Stimulated activated CD8-positive, alpha-beta memory T cell treated with anti-CD3 and anti-CD28 coated beads, Interleukin-15, amount 100 ng/mL, for 24 hours (primary cell): ENCODE measurements around the gene NEDD9.
A peak's percentile ranks its signal among the peaks of the same experiment; 100 is the strongest.

Source experiments
- DNase-seq: peaks from one replicate; pipeline ENCODE4 v3.0.0-alpha.2; 2020; ENCODE audit warnings: low read depth

Gene NEDD9, protein sequence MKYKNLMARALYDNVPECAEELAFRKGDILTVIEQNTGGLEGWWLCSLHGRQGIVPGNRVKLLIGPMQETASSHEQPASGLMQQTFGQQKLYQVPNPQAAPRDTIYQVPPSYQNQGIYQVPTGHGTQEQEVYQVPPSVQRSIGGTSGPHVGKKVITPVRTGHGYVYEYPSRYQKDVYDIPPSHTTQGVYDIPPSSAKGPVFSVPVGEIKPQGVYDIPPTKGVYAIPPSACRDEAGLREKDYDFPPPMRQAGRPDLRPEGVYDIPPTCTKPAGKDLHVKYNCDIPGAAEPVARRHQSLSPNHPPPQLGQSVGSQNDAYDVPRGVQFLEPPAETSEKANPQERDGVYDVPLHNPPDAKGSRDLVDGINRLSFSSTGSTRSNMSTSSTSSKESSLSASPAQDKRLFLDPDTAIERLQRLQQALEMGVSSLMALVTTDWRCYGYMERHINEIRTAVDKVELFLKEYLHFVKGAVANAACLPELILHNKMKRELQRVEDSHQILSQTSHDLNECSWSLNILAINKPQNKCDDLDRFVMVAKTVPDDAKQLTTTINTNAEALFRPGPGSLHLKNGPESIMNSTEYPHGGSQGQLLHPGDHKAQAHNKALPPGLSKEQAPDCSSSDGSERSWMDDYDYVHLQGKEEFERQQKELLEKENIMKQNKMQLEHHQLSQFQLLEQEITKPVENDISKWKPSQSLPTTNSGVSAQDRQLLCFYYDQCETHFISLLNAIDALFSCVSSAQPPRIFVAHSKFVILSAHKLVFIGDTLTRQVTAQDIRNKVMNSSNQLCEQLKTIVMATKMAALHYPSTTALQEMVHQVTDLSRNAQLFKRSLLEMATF

DNA sequence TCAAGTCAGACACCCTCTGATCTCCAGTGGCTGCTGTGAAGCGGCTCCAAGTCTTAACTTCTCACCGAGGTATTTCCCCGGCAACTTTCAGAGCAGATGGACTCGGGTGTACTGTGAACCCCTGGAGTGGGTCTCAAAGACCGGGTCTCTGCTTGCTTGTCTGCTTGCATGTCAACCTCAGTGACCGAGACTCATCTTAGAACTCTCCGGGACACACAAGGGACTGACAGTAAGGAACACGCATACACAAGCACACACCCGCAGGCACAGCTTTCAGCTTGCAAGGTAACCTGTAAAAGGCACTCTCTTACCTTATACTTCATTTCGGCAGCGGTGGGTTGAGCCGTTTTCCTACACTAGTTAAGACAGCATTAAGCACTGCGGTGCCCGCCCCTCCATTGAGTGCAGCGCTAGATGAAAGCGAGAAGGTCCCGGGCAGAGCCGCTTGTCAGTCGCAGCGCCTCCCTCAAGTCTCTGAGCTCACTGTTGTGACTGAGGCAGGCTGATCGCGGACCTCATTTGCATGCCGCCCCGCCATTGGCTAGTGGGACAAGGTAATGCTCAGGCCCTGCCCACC lies at the start of gene NEDD9:
Gene NEDD9 (minus strand): TSS at position 476 of the 577 bp plus-strand sequence. CDS start 153 bp downstream, at position 323.
- peak; percentile 74 for DNase-seq

DNA sequence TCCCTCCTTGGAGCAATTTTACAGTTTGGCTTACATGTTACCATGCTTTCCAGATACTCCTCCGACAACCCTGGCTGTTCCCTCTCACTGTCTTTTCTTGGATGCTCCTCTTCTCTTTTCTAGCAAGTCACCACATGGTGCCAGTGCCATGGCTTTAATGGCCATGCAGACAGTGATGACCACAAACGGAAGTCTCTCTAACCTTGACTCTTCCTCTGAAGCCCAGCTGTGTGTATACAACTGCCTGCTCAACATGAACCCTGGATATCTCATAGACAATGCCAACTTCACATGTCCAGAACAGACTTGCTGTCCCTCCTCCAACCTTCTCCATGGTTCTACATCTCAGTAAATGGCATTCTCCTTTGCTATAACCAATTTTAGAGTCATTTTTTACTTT lies 49.8 kb upstream of the NEDD9 start:
- no peak for DNase-seq

DNA sequence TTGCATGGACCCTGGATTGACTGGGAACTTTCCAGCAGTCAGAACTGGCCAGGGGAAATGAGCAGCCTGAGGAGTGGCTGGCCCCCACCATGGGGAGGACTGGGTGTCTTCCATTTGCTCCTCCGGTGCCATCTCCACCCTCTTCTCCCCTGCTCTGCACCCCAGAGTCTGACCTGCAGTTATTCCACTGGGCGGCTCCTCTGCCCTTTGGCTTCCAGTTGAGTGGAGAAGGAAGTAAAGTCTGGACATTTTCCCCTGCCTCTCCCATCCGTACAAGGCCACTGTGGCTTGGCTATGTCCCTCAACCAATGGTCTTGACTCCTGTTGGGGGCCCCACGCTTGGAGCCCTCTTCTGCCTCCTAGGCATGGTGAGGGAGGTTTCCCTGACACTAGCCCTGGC lies 47.9 kb upstream of the NEDD9 start:
- DNase-seq: no peak

DNA sequence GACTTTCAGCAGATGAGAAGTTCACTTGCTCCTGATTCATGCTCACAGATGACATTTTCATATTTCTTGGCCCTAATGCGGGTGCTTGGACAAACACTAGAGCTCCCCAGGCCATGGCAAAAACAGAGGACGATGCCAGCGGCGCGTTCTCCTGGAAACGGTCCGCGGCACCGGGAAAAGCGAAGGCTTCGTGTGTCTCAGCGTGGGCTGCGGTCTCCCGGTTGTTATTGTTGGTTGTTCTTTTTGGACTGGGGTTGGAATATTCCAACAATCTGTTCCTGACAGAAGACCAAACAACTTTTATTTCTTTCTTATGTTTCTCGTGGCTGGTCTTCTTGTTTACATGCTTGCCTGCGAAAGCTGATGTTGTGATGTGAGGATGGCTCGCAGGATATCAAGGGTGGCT lies 46.8 kb upstream of the NEDD9 start:
- DNase-seq: no peak

DNA sequence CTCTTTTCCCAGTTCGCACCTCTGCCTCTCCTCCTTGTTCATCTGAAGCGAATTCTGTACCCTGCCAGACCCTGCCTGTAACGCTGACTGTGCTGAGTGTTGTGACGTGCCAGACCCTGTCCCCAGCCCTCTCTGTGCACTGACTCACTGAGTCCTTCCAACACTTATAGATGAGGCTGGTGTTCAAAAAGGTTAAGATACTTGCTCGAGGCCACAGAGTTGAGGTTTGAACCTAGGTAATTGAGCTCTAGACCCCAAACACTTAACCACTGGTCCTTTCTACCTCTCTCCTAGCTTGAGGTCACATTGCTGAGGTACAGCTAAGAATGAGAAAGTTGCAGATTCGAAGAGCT lies 45.7 kb upstream of the NEDD9 start:
- DNase-seq: no peak

DNA sequence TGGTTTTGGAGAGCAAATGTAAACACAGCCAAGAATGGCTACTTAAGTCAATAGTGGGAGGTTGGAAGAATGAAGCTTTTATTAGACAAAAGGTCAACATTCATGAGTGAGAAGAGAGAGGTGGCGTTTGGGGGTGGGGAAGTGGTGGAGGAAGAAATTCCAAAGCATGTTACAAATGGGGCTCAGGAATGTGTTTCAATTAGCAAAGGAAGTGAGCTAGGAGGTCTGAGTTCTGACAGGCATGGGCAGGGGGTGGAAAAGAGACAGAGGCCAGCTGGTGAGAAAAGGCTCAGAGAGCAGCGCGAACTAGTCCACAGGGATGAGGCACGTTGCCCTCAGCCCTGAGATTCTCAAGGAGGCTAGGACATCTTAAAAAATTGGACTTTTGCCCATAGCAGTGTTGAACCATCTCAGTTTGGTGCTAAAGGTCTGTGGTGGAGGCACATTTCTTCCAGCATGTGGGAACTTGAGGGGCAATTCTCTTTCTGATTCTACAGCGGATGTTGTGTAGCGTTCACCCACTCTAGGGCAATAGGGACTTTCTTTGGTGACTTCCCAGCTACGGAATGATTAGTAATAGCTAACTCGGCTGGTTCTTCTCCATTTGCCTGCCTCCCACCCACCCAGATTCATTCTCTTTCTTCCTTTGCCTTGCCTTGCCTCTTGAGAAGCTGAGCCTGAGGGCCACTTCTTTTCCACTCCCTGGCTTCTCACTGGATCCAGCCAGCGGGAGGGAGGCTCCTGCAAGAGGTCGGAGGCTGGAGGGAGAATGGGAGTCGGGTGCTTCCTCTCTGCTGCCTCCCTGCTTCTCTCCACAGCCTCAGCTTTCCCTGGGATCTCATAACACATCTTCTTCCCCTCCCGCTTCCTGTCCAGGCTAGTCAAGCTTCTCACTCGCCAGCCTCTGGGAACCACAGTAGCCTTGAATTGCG lies 45.1 kb upstream of the NEDD9 start:
- DNase-seq: no peak

DNA sequence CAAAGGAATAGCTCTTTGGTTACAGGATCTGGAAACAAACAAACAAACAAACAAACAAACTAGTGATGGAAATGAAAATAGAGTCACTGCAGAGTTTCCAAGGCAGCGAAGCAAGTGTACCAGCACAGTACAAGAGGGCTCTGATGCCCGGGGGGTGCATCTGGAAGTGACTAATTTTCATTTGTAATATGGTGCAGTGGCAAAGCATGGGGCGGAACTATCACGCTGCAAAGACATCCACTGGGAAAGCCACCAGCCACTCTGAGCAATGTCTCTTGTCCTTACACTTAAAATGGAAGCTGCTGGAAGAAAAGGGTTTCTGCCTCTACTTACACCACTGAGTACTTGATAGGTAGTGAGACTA lies 44.4 kb upstream of the NEDD9 start:
- no peak for DNase-seq

DNA sequence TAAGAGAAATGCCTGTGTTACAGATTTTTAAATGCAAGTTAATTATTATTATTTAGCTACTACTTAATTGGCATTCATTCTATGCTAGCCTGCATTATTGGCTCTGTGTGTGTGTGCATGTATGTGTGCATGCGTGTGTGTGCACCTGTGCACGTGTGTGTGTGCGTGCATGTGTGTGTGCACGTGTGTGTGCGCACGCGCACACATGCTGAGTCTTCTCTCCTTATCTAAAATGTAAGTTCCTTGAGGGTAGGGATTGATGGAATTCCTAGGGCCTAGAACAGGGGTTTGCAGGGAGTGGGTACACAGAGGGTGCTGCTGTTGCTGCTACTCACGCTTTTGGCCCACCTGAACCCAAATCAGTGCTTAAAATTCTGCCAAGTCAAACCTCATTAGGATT lies 43.8 kb upstream of the NEDD9 start:
- DNase-seq: no peak

DNA sequence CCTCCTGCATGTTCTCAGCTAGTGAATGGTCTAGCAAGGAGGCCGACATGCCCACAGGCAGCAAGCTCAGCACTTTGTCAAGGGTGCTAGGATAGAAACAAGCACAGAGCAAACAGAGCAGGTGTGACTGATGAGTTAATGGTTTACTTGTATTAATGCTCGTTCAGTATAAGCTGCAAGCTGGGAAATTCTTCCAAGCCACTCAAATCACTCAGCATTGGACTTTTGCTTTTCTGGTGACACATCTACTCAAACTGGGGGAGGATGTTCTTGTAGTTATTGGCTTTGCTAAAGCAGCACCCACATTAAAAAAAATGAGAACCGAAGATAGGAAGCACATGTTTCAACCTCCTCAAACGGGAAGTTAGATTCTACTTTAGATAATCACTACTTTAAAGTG lies 43.1 kb upstream of the NEDD9 start:
- no peak for DNase-seq

DNA sequence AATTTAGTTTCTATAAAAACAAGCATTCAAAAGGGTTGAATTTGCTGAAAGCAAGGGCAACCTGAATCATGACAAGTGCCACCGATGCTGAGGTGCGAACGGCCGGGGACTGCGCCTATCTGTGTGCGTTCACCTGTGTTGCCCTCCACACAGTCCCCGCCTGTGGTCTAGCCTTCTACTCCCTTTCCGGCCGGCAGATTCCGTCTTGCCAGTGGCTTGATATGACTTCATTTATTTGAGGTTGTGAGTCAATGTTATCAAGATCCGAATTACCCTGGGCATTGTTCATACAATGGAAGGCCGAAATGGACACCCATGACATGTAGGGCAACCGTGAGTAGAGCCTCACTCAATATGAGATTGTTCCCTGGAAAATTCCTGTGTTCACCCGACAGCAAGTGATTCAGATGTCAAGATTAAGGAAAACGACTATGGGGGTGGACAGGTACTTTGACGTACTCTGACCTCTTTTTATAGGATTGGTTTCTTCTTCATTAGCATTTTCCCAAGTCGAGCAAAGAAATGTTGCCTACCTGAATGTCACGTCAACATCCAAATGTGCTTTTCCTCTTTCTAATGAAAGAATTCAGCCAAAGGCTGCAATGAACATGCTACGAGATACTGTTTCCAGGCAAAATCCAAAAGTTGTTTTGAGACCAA lies 41.1 kb upstream of the NEDD9 start:
- DNase-seq: no peak

DNA sequence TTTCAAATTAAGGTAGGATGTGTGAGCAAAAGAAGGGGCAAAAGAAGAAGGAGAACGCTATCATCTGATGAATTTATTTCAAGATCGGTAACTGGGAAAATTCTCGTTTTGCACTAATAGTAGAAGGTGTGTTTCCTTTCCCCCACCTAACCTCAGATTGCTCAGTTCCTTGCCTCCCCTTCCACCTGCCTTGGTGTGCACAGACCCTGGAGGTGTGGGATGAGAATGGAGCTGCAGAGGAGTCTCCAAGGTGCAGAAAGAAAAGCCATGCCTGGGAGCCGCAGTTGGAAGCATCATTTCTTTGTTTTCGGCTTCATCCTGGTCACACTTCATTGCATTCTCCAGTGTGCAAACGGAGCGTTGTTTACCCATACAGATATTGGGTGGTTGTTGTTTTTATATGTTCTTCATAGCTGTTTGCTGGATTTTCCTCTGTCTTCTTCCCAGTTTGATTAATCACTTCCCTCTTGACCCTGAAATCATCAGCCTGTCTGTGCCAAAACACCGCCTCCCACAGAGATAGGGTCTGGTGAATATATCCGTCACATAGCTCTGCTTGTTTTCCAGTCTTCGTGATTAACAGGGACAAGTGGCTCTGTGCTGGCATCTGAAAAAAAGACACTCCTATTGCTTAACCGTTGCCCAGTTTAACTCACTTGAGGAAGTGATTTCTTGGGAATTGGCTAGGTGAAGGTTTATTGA lies 40.2 kb upstream of the NEDD9 start:
- no peak for DNase-seq

DNA sequence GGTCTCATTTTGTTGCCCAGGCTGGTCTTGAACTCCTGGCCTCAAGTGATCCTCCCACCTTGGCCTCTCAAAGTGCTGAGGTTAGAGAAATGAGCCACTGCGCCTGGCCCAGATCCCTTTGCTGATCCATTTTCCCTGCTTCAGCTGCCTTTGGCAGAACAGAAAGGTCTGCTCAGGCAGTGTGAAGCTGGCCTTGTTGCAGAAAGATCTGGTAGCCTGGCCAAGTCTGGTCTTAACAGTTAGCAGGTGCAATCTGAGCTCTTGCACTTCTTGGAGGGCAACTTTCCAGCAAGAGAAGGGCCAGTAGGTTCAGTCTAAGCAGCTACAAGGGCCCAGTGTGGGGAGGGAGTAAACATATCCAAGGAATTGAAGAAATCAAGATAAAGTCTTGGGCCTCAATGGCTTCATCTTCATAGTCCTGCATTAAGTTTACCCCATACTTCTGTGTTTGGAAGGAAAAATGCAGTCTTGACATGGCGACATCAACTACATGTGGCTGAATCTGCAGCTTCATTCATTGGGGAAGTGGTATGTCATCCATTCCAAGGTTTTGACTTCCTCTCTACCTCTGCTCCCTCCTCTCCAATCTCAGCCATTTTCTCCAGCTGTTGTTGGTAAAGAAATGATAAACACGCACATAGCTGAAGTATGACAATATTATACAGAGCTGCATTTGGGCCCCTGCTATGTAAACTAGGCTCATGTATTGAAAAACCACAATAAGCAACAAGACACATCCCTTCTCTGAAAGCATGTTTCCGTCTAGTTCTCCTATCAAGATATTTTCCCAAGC lies 39.0 kb upstream of the NEDD9 start:
- no peak for DNase-seq

DNA sequence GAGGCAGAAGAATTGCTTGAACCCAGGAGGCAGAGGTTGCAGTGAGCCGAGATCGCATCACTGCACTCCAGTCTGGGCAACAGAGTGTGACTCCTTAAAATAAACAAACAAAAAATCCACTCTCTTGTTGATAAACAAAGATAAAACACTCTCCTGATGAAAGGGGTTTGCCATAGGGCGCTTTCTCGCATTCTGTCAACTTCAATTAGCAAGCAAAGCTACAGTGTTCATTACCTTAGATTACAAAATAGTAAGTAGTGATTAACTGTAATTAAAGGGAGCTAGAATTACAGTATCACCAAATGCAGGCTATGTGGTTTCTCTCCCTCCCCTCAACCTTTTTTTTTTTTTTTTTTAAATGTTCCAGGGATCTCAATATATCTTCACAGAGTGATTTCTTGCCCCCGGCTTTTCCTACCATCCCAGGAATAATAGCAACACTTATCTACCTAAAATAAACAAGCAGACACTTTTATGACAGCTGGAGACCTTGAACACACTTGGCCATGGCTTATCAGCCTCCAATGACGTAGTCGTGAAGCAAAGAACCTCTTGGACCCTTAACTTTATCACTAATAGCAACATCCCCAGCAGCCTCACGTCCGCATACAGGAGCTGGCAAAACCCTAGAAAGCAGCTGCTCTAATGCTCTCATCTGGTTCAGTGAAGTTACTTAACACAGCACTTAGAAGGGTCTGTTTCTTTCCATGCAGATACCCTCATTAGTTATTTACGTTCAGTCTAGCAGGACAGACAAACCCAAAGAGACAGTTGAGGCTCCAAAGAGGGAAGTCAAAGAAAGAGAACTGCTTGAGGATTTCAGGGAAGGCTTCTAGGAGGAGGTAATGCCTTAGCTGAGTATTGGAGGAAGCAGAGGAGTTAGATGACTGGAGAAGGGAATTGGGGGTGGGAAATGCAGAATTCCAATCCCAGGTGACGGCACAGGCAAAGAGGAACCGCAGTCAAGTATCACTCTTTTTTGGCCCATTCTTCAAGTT lies 37.9 kb upstream of the NEDD9 start:
- DNase-seq: no peak

DNA sequence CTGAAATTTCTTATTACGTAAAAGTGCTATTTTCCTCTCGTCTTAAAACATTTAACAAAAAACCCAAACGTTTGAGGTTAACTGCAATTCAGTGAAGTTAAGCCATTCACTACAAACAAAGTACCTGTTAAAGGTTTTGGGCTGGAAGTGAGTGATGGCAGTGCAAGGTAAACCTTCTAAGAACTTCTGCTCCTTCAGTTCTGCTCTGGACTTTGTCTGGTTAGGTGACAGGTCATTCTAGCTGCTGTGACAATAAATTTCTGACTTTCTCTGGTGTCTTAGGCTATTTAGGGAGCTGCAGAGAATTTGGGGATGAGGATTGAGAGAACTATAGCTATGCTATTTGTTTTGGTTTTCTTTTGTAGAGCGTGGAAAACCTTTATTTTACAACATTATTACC lies 36.5 kb upstream of the NEDD9 start:
- no peak for DNase-seq

DNA sequence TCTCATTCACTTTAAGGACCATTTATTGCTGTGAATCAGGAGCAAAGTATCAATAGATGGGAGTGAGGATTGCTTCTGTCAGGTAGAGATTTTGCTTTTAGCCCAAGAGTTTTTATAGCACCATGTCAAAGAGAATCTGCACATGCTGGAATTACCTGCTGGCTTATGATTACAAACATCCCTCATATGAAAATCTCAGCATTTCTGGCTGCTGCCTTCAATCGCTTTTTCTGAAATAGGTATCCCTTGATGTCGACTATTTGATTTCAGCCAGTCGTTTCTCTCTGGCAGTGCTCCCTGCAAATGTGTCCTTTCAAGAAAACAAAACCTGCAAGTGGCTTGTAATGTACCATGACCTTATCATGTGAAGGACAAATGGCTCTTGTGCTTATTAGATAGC lies 34.5 kb upstream of the NEDD9 start:
- no peak for DNase-seq

DNA sequence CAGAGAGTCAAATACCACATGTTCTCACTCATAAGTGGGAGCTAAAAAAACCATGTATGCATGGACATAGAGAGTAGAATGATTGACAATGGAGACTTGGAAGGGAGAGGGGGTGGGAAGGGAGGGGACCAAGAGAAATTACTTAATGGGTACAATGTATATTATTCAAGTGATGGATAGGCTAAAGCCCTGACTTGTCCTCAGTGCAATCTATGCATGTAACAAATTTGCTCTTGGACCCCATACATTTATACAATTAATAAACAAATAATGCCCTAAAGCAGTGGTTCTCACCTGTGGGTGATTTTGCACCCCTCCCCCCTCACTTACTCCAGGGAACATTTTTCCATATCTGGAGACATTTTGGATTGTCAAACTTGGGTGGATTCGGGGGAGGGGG lies 33.5 kb upstream of the NEDD9 start:
- DNase-seq: no peak

DNA sequence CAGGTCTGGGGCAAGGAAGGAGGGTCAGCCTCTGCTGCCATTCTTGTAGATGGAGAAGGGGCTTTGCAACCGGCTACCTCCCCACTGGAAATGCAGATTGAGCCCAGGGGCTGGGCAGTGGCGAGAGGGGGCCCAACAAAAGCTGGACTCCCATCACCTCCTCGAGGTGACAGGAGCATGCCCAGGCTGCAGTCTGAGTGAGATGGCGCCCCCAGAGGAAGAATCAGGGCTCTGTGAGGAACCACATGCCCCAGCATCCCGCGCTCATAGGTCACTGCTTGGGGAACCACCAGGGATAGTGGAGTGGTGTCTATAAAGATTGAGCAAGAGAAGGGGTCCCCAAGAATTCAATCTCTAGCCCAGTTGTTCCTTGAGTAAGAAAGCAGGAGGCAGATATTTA lies 31.6 kb upstream of the NEDD9 start:
- DNase-seq: no peak

DNA sequence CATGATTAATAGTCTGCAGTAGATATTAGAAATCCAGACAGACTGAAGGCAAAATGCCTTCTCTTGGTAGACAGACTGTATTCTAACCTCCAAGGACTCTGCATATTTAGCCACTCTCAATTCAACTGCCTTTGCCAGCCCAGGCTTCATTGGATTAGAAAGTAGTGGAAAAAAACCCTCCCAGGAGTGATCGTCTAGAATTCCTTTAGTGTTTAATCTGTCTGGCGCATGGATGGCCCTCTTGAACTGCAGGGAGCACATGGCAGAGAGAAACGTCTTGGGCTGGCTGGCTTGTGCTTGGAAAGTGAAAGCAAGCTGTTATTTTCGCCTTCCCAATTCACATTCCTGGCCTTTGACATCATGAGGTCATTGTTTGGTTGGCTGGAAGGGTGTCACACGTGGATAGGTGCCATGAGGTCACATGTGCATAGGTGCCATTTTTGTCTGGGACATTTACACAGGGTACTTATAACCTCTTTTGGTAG lies 30.9 kb upstream of the NEDD9 start:
- no peak for DNase-seq

DNA sequence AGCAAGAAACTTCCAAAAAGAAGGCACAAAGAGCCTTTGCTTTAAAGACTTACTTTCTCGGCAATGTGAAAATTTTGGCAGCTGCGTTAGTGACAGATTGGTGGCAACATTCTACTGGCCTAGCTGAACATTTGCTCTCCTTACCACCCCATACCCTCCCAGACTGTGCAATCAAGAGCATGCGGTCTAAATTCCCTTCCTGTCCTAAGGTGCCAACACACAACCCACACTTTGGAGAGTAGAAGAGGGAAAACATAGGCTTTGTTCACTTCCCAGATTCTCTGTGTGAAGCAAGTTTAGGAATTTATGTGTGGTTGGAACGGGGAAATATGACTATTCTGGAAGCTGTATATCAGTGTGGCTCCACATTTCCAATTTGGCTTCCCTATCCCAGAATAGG lies 29.8 kb upstream of the NEDD9 start:
- DNase-seq: no peak
